BLaER1 (cell line): ENCODE data around the gene SLC5A2.
"Not testable (repeated sequence)": the region's sequence is repeated elsewhere in the genome, so short reads cannot be mapped to it uniquely, and the experiment has no call there.

Source experiments
- H3K27ac ChIP-seq: shearing (Covaris generic); formaldehyde crosslinking; 2 replicates; pipeline ENCODE4 v1.8.1; 2022
- H3K27me3 ChIP-seq: shearing (Covaris generic); formaldehyde crosslinking; 2 replicates; pipeline ENCODE4 v1.8.1; 2022
- H3K36me3 ChIP-seq: shearing (Covaris generic); formaldehyde crosslinking; 2 replicates; pipeline ENCODE4 v1.8.1; 2022
- H3K4me1 ChIP-seq: shearing (Covaris generic); formaldehyde crosslinking; 2 replicates; pipeline ENCODE4 v1.8.1; 2022
- H3K4me2 ChIP-seq: shearing (Covaris generic); formaldehyde crosslinking; 2 replicates; pipeline ENCODE4 v1.8.1; 2022
- H3K4me3 ChIP-seq: shearing (Covaris generic); formaldehyde crosslinking; 2 replicates; pipeline ENCODE4 v1.8.1; 2022
- H3K9ac ChIP-seq: shearing (Covaris generic); formaldehyde crosslinking; 2 replicates; pipeline ENCODE4 v1.8.1; 2022
- H3K9me3 ChIP-seq: shearing (Covaris generic); formaldehyde crosslinking; 2 replicates; pipeline ENCODE4 v1.8.1; 2022
- H4K20me1 ChIP-seq: shearing (Covaris generic); formaldehyde crosslinking; 2 replicates; pipeline ENCODE4 v1.8.1; 2022
- Cebpa-rat ChIP-seq: shearing (Covaris generic); IDR thresholded peaks from 2 replicates; pipeline ENCODE4 v1.8.1; 2022

Gene SLC5A2

DNA sequence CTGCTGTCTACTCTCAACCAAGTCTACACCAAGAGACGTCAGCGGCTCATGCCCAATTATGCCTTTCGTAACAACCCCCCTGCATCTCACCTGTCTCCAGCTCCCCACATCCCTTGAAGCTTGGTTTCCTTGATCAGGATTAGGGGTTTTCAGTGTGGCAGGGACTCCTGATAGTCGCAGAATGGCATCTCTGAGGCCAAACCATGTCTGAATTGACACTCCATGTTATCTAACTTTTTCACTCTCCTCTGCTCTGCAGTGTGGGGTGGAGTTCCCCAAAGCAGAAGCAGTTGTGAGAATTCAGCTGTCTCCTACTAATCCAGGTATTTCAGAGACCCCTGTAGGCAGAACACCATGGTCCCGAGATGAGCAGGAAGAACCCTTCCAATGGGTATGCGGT lies 39.1 kb downstream of the SLC5A2 start:
- Histone ChIP-seq H3K4me2 (no peak overlapping the region), H4K20me1 (no peaks in the 10 kb centered on the region), H3K4me3 (no peak overlapping the region), H3K36me3 (no peaks in the 10 kb centered on the region), H3K27ac (no peak overlapping the region), H3K9me3 (peaks cover 10% of the 10 kb centered on the region), H3K27me3 (no peaks in the 10 kb centered on the region), H3K4me1 (no peaks in the 10 kb centered on the region), H3K9ac (no peak overlapping the region)
- no peak for TF ChIP-seq Cebpa-rat

DNA sequence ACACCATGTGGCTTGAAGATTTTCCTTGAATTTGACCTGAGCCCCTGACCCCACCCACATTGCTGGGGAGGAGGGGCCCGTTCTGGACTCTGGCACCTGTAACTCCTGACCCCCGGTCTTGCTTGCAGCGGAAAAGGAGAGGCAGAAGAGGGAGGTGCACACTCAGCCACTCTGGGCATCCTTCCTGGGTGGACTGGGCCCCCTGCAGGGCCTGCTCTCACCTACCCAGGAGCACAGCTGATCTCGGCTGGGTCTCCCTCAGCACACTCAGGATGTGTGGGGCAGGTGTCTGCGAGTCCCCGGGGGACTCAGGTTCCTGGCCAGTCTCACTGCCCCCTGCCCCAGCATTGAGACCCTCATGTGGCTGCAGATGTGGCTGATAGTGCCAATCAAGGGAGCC lies 40.8 kb downstream of the SLC5A2 start:
- H3K4me2 ChIP-seq, H3K9me3 ChIP-seq, H3K4me3 ChIP-seq, H4K20me1 ChIP-seq, H3K9ac ChIP-seq, H3K27me3 ChIP-seq, H3K27ac ChIP-seq, H3K4me1 ChIP-seq, H3K36me3 ChIP-seq: not testable (repeated sequence)

DNA sequence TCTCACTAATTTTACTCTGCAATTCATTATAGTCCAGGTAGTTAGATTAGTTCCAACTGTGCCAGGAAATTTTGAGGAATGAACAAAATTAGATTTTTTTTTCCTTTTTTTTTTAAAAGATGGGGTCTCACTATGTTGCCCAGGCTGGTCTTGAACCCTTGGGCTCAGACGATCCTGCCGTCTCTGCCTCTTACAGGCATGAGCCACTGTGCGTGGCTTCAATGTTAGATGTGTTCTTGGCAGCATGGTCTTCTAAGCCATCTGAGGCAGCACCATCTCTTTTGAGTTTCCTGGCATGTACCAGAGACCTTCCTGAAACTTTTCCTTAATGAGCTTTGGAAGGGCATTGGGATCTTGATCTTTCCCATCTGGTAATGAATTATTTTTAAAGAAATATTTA lies 42.2 kb downstream of the SLC5A2 start:
- Histone ChIP-seq H3K27ac (no peak overlapping the region), H3K4me3 (no peak overlapping the region), H3K27me3 (peaks cover 5% of the 10 kb centered on the region; the same call in 1 of the 2 replicates), H3K36me3 (no peaks in the 10 kb centered on the region), H3K4me2 (no peak overlapping the region), H3K9me3 (peaks cover 9% of the 10 kb centered on the region; the same call in 1 of the 2 replicates), H3K9ac (no peak overlapping the region), H4K20me1 (no peaks in the 10 kb centered on the region), H3K4me1 (no peaks in the 10 kb centered on the region)
- TF ChIP-seq Cebpa-rat, result no peak

DNA sequence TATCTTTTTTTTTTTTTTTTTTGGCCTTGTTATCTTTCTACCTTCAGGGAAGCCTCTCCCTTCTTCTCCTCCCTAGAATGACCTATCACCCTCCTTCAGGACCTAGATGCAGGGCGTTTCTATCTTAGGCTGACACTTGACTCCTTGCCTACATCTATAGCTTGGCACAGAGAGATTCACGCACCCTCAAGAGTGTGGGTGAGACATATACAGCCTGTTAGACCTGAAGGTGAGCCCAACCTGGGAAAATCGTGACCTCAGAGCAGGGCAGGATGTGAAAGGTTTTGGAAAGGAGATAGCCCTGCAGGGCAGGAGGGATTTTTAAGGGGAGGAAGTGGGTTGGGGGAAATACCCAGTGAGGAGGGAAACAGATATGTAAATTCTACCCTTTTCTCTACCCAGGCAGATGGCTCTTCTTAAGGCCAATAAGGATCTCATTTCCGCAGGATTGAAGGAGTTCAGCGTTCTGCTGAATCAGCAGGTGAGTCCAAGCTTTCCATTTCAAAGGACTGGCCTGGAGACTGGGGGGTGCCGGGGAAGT lies 44.9 kb downstream of the SLC5A2 start, which contains the start of gene AHSP:
TSS of gene AHSP (plus strand) at position 167 of the 541 bp plus-strand sequence. CDS start at position 407, 240 bp downstream.
- TF ChIP-seq Cebpa-rat, result no peak
- no peak within 1 kb of the TSS for H3K4me3 ChIP-seq
- no peaks in the 10 kb centered on the region for H3K4me1 ChIP-seq
- no peak within 1 kb of the TSS for H3K27ac ChIP-seq
- peaks cover 8% of the 10 kb centered on the region; the same call in 1 of the 2 replicates for H3K27me3 ChIP-seq
- no peak within 1 kb of the TSS for H3K4me2 ChIP-seq
- H3K9ac ChIP-seq, result no peak within 1 kb of the TSS
- H3K9me3 ChIP-seq, result peaks cover 9% of the 10 kb centered on the region; the same call in 1 of the 2 replicates
- H4K20me1 ChIP-seq, result no peaks in the 10 kb centered on the region
- H3K36me3 ChIP-seq, result no peaks in the 10 kb centered on the region

DNA sequence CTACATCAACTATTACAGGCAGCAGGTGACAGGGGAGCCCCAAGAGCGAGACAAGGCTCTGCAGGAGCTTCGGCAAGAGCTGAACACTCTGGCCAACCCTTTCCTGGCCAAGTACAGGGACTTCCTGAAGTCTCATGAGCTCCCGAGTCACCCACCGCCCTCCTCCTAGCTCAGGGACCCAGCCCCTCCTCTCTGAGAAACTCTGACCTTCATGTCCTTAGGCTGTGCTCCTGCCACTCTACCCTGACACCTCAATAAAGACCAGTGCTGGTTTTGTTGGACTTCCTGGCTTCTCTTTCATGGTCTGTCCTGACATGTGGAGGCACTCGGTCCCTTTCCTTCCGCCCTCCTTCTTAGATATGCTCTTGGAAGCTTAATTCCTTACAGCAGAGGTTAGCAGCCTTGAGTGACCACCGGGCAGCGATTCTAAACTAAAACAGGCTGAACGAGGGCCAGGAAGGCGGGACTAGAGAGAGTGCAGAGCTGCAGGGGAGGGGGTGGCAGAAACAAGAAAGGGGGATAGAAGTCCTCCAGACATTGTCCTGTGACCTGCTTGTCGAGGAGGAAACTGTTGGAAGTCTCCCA lies 45.7 kb downstream of the SLC5A2 start:
- Histone ChIP-seq H3K27me3 (peaks cover 8% of the 10 kb centered on the region; the same call in 1 of the 2 replicates), H3K4me3 (no peak overlapping the region), H3K4me2 (no peak overlapping the region), H3K9me3 (peaks cover 9% of the 10 kb centered on the region; the same call in 1 of the 2 replicates), H4K20me1 (no peaks in the 10 kb centered on the region), H3K9ac (no peak overlapping the region), H3K36me3 (no peaks in the 10 kb centered on the region), H3K4me1 (no peaks in the 10 kb centered on the region), H3K27ac (no peak overlapping the region)
- TF ChIP-seq Cebpa-rat, result no peak

DNA sequence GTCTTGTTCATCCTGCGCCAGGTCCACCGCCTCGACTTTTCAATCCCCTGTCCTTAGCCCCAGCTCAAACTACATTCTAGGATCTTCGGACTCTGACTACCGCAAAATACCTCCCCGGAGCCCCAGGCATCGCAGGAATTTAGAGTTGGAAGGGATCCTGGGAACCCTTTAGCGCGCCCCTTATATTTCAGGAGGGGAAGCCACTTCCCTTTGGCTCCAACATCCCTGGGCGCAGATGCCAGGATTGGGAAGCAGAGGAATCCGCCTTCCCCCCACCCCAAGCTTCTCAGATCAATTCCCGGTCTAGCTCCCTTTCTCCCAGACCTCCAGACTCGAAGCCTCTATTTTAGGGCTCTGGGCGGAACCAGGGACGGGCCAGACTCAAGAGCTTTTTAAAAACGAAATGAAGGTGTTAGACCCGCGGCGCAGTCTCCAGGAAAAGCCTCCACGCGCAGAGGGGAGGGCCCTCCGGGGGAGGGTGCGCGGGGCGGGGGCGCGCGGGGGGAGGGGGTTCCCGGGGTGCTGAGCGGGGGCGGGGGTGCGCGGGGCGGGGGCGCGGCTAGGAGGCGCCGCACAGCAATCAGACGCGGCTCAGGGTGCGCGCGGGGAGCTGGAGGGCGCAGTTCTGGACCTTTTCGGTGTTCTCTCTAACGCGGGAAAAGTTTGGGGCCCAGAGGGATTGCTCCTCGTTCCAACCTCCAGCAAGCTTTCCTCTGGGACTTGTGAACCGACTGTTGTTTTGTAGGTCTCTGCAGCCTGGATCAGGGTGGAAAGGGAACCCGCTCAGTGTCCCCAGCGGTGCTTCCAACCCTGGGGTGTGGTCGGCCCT lies 46.4 kb downstream of the SLC5A2 start:
- Histone ChIP-seq H3K4me2 (no peak overlapping the region), H3K4me1 (no peaks in the 10 kb centered on the region), H3K4me3 (no peak overlapping the region), H4K20me1 (no peaks in the 10 kb centered on the region), H3K36me3 (no peaks in the 10 kb centered on the region), H3K27me3 (peaks cover 8% of the 10 kb centered on the region; the same call in 1 of the 2 replicates), H3K9ac (no peak overlapping the region), H3K27ac (no peak overlapping the region), H3K9me3 (peaks cover 9% of the 10 kb centered on the region; the same call in 1 of the 2 replicates)
- TF ChIP-seq Cebpa-rat, result no peak

DNA sequence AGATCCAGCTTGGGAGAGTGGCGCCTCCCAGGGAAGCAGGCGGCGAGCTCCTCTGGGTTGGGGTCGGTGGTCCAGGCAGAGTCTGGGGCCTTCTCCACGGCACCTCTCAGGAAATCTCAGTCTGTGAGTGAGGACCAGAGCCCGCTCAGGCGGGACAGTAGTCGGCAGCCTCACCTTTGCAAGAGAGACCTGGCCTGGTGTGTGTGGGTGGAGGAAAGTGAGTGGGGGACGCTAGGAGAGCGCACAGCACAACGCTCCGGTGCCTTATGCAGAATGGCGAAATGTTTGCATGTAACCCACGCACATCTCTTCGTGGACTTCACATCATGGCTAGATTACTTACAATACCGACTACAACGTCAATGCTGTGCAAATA lies 47.0 kb downstream of the SLC5A2 start:
- Histone ChIP-seq H3K9ac (no peak overlapping the region), H3K27ac (no peak overlapping the region), H3K4me2 (no peak overlapping the region)

DNA sequence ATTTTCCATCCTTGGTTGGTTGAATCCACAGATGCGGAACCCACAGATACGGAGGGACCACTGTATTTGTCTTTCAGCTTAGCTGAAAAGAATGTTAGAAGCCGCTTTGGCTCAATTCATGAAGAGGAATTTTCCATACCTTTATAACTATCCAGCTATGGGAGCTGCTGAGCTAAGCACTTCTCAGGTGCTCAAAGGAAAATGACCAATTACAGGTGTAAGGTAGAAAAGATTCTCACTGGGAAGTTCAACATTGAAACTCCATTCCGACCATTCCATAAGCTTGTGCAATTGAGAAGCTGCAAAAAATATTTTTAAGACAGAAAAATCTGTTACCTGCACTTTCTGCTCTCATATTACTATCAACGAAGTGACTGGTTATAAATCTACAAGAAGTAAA lies 47.5 kb downstream of the SLC5A2 start:
- Histone ChIP-seq H3K4me1 (no peaks in the 10 kb centered on the region), H3K27me3 (peaks cover 8% of the 10 kb centered on the region; the same call in 1 of the 2 replicates), H3K27ac (no peak overlapping the region), H3K4me3 (no peak overlapping the region), H4K20me1 (no peaks in the 10 kb centered on the region), H3K9ac (no peak overlapping the region), H3K9me3 (peaks cover 9% of the 10 kb centered on the region; the same call in 1 of the 2 replicates), H3K36me3 (no peaks in the 10 kb centered on the region), H3K4me2 (no peak overlapping the region)
- no peak for TF ChIP-seq Cebpa-rat

More for the DNA sequence above, 47.0 kb downstream of the SLC5A2 start:
- Histone ChIP-seq H3K4me3 (no peak overlapping the region), H3K36me3 (no peaks in the 10 kb centered on the region), H3K27me3 (peaks cover 8% of the 10 kb centered on the region; the same call in 1 of the 2 replicates), H3K4me1 (no peaks in the 10 kb centered on the region), H3K9me3 (peaks cover 9% of the 10 kb centered on the region; the same call in 1 of the 2 replicates), H4K20me1 (no peaks in the 10 kb centered on the region)
- no peak for TF ChIP-seq Cebpa-rat

DNA sequence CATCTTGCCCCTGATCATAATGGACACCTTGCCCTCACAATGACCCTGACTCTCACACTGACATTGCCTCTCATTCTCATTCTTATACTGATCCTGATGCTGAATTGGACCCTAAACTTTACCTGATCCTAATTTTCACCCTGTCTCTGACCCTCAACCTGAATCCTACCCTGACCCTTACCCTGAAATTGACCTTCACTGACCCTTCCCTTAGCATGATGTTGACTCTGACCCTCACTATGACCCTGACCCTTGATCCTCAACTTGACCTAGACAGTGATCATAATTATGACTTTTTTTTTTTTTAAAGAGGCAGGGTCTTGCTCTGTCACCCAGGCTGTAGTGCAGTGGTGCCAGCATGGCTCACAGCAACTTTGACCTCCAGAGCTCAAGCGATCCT lies 48.2 kb downstream of the SLC5A2 start:
- Histone ChIP-seq H3K4me2 (no peak overlapping the region), H3K36me3 (no peaks in the 10 kb centered on the region), H4K20me1 (no peaks in the 10 kb centered on the region), H3K9ac (no peak overlapping the region), H3K4me1 (no peaks in the 10 kb centered on the region), H3K4me3 (no peak overlapping the region), H3K9me3 (peaks cover 9% of the 10 kb centered on the region; the same call in 1 of the 2 replicates), H3K27me3 (peaks cover 8% of the 10 kb centered on the region; the same call in 1 of the 2 replicates), H3K27ac (no peak overlapping the region)
- TF ChIP-seq Cebpa-rat, result no peak

DNA sequence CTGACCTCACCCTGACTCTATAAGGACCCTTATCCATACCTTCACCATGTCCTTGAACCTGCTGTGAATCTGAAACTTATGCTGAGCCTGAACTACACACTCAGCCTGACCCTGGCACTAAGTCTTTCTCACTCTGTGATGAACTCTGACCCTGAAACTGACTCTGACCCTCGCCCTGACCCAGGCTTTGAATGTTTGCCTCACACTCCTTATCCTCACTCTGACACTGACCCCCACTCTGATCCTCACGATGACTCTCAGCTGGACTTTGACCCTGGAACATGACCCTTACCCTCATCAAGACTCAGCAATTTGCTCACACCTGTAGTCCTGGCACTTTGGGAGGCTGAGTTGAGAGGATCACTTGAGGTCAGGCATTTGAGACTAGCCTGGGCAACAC lies 49.2 kb downstream of the SLC5A2 start:
- H3K4me3 ChIP-seq, result no peak overlapping the region
- no peak for TF ChIP-seq Cebpa-rat
- H3K4me2 ChIP-seq, result no peak overlapping the region
- peaks cover 8% of the 10 kb centered on the region; the same call in 1 of the 2 replicates for H3K27me3 ChIP-seq
- no peak overlapping the region for H3K27ac ChIP-seq
- H3K9ac ChIP-seq, result no peak overlapping the region
- no peaks in the 10 kb centered on the region for H3K4me1 ChIP-seq
- no peaks in the 10 kb centered on the region for H4K20me1 ChIP-seq
- H3K36me3 ChIP-seq, result no peaks in the 10 kb centered on the region
- peaks cover 14% of the 10 kb centered on the region for H3K9me3 ChIP-seq
